Stimulated activated naive CD4-positive, alpha-beta T cell (primary cell): ENCODE data around the gene HIC2.
"Not testable (repeated sequence)": the region's sequence is repeated elsewhere in the genome, so short reads cannot be mapped to it uniquely, and the experiment has no call there.

Source experiments
- DNase-seq, 6 experiments: peaks; one replicate each; lab custom pipeline; 2025; lab: John Stamatoyannopoulos, UW

Gene HIC2, protein sequence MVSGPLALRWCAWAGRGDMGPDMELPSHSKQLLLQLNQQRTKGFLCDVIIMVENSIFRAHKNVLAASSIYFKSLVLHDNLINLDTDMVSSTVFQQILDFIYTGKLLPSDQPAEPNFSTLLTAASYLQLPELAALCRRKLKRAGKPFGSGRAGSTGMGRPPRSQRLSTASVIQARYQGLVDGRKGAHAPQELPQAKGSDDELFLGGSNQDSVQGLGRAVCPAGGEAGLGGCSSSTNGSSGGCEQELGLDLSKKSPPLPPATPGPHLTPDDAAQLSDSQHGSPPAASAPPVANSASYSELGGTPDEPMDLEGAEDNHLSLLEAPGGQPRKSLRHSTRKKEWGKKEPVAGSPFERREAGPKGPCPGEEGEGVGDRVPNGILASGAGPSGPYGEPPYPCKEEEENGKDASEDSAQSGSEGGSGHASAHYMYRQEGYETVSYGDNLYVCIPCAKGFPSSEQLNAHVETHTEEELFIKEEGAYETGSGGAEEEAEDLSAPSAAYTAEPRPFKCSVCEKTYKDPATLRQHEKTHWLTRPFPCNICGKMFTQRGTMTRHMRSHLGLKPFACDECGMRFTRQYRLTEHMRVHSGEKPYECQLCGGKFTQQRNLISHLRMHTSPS

DNA sequence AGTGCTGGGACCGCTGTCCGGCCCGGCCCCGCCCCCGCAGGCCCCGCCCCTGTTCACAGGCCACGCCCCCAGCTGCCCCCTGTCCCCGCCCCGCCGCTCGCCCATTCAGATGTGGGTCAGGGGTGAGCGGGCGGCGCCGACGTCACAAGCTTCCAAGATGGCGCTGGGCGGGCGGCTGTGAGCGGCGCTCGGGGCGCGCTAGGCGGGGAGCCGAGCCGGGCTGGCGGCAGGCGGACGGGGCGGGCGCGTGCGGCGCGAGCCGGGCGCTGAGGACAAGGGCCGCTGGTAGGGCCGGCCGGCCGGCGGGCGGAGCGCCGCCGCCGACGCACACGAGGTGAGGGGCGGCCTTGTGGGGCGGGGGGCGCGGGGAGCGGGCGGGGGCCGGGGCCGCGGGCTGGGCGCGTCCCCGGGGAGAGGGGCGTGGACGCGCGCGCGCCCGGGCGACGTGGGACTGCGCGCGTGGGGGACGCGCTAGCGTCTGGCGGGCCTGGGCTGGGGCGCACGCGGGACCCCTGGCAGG is at the start of gene HIC2:
Gene HIC2, plus strand, starts transcription at position 145 of the 520 bp plus-strand sequence. CDS start 25,461 bp downstream, outside the sequence.
- DNase-seq, result not testable (repeated sequence)

DNA sequence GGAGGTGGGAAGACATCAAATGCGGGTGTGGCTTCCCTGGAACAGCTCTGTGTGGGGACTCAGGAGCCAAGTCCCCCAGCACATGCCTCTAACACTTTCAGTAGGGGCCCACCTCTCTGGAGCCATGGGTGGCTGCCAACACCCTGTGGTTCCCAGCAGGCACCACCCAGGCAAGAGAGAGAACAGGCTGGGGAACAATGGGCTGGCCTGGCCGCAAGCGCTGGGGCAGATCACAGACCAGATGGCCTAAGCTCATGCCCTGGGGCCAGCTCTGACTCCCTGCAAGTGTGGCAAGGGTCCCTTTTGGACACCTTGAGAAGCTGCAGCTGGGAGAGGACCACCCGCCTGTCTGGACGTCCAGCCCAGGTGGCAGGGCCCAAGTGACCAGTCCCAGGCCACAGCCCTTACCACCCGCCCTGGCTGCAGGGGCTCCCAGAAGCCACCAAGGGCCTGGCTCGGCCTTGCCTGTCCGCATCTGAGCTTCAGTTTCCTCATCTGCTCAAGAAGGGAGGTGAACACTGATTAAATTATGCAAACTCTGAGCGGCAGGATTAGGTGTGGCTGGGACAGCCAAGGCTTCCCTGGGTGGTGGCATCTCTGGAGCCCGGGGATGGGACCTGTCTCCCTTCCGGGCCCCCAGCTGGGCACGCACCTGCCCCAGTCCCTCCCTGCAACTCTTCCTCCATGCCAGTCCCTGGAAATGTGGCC is 48.4 kb upstream of the HIC2 start:
- DNase-seq, result not testable (repeated sequence)

DNA sequence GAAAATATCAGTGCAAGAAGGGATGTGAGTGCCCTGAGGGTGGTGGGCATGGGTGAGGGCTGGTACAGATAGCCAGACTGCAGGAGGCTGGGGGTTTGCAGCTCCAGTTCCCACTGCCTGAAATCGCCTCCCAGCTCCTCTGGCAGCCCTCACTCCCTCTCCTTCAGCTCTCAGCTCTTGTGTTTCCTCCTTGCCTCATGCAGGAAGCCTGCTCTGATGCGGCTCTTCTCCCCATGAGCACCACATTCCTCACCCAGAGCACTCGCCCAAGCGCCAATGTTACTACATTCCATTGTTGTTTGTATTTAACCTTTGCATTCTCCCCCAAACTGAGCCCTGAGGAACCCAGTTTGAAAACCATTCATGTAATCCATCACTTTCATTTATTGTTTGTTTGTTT is 41.3 kb upstream of the HIC2 start:
- not testable (repeated sequence) for DNase-seq

DNA sequence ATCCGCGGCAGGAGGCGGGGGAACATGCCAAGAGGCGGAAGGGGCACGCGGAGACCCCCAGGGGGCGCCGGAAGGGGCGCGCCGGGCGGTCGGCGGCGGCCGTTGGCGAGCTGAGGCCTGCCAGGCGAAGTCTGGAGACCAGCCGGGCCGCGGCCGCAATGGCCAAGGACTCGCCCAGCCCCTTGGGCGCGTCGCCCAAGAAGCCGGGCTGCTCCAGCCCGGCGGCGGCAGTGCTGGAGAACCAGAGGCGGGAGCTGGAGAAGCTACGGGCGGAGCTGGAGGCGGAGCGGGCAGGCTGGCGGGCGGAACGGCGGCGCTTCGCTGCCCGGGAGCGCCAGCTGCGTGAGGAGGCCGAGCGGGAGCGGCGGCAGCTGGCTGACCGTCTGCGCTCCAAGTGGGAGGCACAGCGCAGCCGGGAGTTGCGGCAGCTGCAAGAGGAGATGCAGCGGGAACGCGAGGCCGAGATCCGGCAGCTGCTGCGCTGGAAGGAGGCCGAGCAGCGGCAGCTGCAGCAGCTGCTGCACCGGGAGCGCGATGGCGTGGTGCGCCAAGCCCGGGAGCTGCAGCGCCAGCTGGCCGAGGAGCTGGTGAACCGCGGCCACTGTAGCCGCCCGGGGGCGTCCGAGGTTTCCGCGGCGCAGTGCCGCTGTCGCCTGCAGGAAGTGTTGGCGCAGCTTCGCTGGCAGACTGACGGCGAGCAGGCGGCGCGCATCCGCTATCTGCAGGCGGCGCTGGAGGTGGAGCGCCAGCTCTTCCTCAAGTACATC is 33.3 kb upstream of the HIC2 start, which contains the start of gene RIMBP3B:
Gene RIMBP3B, plus strand, starts transcription at position 51 of the 767 bp plus-strand sequence. Its CDS starts 108 bp downstream, at position 159.
- DNase-seq, result not testable (repeated sequence)

DNA sequence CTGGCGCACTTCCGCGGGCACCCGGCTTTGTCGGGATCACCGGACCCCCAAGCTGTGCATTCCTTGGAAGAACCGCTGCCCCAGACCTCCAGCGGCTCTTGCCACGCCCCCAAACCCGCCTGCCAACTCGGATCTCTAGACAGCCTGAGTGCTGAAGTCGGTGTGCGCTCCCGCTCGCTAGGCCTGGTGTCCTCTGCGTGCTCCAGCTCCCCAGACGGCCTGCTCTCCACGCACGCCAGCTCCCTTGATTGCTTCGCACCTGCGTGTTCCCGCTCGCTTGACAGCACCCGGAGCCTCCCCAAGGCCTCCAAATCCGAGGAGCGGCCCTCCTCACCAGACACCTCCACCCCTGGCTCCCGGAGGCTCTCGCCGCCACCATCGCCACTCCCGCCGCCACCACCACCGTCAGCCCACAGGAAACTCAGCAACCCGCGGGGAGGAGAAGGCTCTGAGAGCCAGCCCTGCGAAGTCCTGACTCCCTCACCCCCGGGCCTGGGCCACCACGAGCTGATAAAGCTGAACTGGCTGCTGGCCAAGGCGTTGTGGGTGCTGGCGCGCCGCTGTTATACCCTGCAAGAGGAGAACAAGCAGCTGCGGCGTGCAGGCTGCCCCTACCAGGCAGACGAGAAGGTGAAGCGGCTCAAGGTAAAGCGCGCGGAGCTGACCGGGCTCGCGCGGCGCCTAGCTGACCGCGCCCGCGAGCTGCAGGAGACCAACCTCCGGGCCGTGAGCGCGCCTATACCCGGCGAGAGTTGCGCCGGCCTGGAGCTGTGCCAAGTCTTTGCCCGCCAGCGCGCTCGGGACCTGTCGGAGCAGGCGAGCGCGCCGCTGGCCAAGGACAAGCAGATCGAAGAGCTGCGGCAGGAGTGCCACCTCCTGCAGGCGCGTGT is 32.5 kb upstream of the HIC2 start:
- DNase-seq, result not testable (repeated sequence)

DNA sequence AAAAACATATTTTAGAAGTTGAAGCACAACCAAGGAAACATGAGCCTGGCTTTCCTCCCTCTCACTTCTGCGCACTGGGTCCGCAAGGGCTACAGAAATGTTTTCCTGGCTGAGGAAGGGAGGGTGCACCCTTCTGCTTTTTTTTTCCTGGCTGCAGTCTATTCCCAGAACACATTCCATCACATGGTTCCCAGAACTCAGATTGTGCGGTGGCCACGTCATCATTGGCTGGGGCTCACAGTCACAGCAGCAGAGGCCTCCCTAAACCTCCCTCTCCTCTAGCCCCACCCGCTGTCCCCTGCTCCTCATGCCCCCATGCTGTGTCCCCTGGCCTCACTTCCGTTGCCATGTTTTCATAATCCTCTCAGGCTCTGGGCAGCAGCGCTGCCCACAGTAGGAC is 27.7 kb upstream of the HIC2 start:
- DNase-seq, result not testable (repeated sequence)

DNA sequence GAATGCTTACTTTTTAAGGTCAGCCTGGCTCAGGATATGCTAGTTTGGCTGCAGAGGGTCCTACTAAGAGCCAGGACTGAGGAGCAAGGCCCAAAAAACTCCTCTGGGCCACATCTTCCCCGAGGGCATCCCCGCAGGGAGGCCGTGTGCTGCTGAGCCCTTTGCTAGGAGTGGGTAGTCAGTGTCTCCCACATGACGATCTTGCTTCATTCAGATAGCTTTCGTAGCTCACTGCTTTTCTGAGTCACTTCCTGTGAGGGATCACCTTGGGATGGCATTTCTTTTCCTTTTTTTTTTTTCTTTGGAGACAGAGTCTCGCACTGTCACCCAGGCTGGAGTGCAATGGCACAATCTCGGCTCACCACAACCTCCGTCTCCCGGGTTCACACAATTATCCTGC is 27.2 kb upstream of the HIC2 start:
- DNase-seq, result not testable (repeated sequence)

DNA sequence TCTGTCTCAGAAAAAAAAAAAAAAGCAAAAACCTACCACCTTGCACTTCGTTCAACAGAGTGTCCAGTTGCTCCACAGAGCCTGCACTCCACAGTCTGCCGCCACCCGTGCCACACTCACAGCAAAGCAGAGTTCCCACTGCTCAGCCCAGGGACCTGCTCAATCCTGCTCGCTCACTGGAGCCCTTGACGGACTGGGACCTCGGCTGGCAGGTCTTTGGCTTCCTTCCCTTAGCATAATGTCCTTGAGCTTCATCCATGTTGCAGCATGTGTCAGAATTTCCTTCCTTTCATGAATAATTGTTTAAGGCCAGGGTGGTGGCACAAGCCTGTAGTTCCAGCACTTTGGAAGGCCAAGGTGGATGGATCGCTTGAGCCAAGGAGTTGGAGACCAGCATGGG is 22.6 kb upstream of the HIC2 start:
- DNase-seq, result not testable (repeated sequence)

DNA sequence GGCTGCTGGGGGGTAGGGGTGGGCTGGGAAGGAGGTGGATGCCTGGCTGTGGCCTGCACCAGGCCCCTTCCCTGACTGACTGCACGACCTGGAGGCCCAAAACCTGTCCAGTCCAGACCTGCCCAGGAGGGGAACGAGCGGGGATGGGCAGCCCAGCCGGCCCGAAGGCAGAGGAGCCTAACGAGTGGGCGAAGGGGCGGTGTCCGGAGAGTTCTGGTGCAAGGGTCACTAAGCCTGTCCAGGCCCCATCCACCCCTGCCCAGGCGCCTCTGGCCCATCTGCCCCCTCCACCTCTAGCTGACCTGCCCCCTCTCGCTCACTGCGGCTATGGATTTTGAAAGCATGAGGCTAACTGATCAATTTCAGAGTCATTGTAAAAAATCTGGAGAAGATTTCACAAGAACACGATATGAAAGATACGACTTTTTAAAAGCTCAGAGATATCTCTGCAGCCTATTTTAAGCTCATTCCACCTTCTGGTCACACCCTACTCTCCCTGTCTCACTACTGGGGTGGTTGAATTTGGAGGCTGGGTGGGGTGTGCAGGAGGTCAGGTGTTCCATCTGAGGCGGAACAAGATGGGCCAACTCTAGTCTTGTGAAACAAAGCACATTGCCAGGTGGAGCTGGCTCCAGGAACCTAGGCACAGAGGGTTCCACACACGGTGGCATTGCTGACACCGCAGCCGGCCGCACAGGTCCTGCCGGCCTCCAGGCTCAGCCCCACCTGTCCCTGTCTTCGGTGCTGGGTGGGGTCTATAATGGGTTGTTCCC is 15.8 kb upstream of the HIC2 start:
- not testable (repeated sequence) for DNase-seq

DNA sequence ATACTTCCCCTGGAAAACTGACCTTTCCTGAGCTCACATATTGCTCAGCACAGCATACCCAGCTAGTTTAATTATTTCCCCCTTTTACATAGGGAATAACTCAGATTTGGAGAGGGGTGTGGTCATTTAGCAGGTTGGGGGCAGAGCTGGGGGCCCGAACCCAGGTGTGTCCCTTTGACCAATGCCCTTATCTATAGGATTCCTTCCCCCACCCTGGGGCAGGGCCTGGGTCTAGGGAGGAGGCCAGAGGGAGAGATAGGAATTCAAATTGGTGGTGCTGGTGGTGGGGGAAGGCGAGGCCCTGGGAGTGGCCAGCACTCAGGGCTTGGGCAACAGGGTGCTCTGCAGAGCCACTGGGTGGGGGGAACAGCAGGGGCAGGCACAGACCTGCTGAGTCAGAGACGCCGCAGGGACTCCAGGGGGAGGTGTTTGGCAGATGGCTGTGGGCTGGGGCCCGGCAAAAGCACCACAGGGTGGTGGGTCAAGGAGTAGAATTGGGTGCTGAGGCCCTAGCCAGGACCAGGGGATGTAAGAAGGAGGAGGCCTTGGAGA is 14.3 kb upstream of the HIC2 start:
- DNase-seq, result not testable (repeated sequence)

DNA sequence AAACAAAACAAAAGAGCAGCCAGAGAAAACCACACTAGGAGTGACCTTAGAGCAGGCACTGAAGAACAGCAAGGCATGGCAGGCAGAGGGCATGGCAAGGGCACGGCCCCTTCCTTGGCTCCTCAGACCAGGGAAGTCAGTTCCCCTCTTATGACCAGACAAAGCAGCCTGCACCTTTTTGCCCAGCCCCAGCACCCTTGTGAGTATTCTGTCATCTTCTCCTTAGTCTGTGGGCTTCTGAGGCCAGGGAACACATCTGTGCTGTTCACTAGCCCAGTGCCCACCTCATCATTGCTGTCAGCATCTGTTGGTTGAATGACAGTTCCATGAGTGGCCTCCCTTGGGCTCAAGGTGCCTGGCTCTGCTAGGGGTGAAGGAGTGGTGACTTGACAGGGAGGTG is 10.0 kb upstream of the HIC2 start:
- not testable (repeated sequence) for DNase-seq

DNA sequence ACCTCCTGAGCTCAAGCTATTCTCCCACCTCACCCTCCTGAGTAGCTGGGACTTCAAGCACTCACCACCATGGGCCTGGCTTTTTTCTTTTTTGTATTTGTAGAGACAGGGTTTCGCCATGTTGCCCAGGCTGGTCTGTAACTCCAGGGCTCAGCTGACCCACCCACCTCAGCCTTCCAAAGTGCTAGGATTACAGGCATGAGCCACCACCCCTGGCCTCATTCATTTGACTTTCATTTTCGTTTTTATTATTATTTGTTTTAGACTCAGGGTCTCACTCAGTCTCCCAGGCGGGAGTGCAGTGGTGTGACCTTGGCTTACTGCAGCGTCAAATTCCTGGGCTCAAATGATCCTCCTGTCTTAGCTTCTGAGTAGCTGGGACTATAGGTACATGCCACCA is 9.4 kb upstream of the HIC2 start:
- not testable (repeated sequence) for DNase-seq

DNA sequence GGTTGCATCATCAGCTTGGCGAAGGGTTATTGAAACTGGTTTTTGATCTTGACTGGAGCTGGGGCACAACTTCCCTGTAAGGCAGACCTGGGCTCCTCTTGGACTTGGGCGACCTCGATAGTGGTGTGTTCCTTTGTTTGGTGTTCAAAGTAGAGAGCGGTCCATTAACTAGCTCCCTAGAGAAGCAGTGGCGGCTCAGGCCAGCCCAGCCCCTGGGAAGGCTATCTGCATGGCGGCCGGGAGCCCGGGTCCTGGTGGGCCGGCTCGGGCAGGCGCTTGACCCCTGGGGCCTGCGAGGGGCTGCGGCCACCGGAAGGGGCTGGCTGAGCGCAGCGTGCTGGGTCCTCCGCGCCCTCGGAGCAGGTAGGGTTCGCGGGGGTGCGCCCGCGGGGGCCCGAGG is 796 bp upstream of the HIC2 start:
- not testable (repeated sequence) for DNase-seq

DNA sequence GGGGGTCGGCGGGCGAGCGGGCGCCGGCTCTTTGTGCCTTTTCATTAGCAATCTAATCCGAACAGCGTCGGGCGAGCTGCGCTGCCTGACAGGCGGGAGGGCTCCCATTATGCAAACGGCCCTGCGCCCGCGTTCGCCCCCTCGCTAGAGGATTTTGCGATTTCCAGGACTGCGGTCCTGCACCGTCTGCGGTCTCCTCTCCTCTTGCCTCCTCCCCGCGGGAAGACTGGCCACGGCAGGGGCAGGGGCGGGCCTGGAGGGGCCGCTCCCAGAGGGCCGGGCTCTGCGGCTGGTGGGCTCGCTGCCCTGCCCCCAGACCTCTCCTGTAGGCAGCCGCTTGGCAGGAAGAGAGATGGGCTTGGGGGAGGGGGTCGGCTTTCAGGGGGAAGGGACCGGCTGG is 682 bp downstream of the HIC2 start:
- DNase-seq, result not testable (repeated sequence)

DNA sequence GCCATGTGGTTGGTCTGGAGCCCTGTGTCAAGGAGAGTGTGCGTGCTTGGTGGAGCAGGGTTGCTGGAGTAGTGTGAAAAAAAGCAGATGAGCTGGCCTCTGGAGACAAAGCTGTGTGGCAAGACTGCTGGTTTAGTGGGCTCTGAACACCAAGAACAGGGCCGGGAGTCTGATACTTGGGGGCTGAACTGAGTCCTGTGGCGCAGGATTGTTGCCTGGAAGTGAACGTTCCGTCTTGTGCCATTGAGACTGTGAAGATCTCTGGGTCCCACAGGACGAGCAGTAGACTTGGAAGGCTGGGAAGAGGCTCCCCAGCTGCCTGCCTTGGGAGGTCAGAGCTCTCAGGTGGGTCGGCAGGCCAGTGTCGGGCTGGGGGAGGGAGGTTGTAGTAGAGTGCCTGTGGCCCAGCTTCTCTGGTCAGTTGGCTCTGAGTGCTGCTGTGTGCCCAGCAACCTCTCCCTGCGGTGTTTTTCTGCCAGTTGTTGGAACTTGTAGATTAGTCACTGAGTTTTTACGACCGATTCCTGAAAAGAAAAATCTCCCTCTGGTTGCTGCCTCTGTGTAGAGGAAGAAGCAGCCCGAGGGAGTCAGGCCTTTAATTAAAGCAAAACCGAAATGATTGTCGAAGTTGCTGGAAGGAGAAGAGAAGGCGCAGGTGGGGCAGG is 1.9 kb downstream of the HIC2 start:
- DNase-seq, result not testable (repeated sequence)

DNA sequence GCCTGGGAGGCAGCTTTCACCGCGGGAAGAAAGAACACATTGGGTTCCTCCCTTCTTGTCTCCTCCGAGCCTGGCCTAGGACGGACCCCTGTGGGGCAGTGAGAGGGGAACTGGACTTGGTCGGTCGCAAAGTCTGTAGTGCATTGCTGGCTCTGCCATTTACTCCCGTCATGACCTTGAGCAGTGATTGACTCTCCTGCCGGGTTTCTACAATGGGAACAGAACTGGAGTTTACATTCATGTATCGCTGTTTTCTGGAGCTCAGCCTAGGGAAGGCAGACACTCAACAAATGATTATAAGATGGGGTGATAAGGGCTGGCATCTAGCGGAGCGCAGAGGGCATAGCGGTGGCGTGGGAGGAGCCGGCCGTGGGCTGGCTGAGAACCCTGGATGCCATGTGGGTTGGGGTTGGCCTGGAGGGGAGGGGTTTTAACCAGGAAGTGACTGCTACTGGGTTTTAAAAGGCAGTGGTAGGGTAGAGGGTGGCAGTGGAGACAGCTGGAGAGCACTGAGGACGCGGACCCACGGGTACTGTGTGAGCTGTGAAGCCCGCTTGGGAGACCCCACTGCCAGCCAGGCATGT is 3.1 kb downstream of the HIC2 start:
- not testable (repeated sequence) for DNase-seq

DNA sequence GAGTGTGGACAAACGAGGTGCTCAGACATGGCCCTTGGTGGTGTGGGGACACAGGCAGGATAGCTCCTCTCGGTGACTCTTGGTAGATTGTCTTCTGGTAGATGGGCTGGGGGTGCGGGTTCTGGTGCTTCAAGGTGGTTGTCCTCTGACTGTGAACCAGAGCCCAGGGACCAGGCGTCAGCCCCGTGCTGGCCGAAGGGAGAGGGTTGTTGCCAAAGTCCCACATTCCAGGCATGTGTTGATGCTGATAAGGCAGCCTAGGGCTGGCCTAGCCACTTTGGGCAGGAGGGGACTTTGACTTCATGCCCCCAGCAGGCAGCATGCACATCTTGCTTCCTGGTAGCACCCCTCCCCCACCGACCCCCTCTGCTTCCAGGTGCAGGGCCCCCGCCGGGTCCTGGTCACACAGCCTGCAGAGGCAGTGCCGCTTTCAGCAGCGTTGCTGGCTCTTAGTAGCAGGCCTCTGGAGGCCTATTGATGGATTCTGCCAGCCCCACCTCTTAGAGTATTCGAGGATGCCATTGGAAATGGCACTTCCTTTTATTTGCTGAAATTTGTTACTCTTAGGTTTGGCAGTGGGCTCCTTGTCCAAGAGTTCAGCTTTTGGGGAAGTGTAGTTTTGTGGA is 7.0 kb downstream of the HIC2 start:
- not testable (repeated sequence) for DNase-seq
